OCI-LY1 (cell line): Measurements from ENCODE around the gene AKAP11.

Experiments used
- CTCF ChIP-seq: fragments of 200-600 bp; sonication (generic), shearing (Covaris generic); IDR thresholded peaks from 2 replicates; pipeline ENCODE4 v1.5.1; 2017; ENCODE audit warnings: mild to moderate bottlenecking, antibody characterized with exemption, low read length, moderate library complexity, mixed read lengths
- EZH2 ChIP-seq: fragments of 200-600 bp; sonication (generic), shearing (Covaris generic); IDR thresholded peaks from 2 replicates; pipeline ENCODE4 v1.8.0; 2017; ENCODE audit warnings: borderline replicate concordance, mixed run types, mild to moderate bottlenecking, antibody characterized with exemption, low read length, moderate library complexity, mixed read lengths

GRCh38 chr13:42328672-42329071 is 56.7 kb downstream of the AKAP11 start:
- TF ChIP-seq EZH2 (no peak), CTCF (no peak)
